T-helper 17 cell (primary cell): Measurements from ENCODE around the gene ATP11A. TPM values are rescaled to one million over a fixed set of nuclear protein-coding genes. Genes with fewer than 3 reads are reported as not detected.

ENCODE experiments used
- ATAC-seq: fragments of 150-1000 bp; cut with Tn5 transposase; 2 replicates; pipeline ENCODE4 v1.10.0; 2021; ENCODE audit warnings: mild to moderate bottlenecking, moderate library complexity
- DNase-seq, 3 donors: peaks; one replicate each; pipeline versions ENCODE4 v3.0.0 to v3.0.0-alpha.2; 2020 to 2021
- H3K9me3 ChIP-seq: one replicate; pipeline ENCODE4 v1.7.0; 2013; ENCODE audit warnings: low read length, mild to moderate bottlenecking; ENCODE audit not compliant: control insufficient read depth, poor library complexity, severe bottlenecking
- H3K27ac Mint-ChIP-seq: one replicate; pipeline ENCODE4 v1.8.0; 2022; ENCODE audit warnings: mild to moderate bottlenecking, moderate library complexity, mixed read lengths
- H3K27me3 Mint-ChIP-seq: one replicate; pipeline ENCODE4 v1.8.0; 2022; ENCODE audit warnings: mixed read lengths
- H3K36me3 Mint-ChIP-seq: one replicate; pipeline ENCODE4 v1.8.0; 2022; ENCODE audit warnings: low read depth, mixed read lengths
- H3K4me1 Mint-ChIP-seq: one replicate; pipeline ENCODE4 v1.8.0; 2022; ENCODE audit warnings: mild to moderate bottlenecking, mixed read lengths
- H3K4me3 Mint-ChIP-seq: one replicate; pipeline ENCODE4 v1.8.0; 2022; ENCODE audit warnings: mild to moderate bottlenecking, moderate library complexity, mixed read lengths
- total RNA-seq, 4 donors: library from RNA in 2 of 4; stranded (reverse) in 2 of 4; gene quantifications; one replicate each; pipeline ENCODE4 v1.2.3 and lab custom pipeline; 2022 to 2026

Gene ATP11A
- total RNA-seq, 2 donors from 2014 or later: 56.8 to 79.5 TPM

DNA sequence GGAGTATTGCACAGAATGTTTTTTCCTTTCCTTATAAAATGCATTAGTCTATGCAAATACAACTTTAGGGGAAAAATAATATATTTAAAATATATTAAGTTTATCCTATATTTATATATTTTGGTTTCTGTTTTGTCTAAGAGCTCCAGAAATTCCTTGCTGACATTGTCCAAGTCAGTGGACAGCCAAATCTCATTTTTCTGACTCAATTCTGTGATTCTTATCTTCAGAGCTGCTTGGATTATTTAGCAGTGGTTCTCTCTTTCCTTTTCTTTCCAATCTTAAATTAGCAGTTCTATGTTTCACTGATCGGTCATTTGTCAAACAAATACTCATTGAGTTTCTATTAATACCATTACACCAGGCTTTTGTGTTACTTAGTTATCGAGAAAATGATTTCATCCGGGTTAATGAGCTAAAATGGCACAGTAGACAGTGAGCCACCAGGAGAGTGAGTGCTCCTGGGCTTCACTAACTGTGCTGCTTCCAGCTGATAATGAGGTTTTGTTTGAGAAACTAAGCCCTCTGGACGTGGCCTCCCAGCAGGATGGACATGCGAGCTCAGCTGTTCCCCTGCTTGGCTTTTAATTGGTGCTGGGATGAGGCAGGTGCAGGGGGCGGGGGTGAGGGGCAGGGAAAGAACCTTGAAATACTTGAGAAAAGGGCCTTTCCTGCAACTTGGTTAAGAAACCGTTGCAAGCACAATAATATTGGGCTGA lies 44.0 kb downstream of the ATP11A start:
- no peak for DNase-seq
- H3K27me3 Mint-ChIP-seq: no peaks in the 10 kb centered on the region
- H3K27ac Mint-ChIP-seq: no peak overlapping the region
- no peaks in the 10 kb centered on the region for H3K9me3 ChIP-seq
- ATAC-seq: no peak
- no peaks in the 10 kb centered on the region for H3K36me3 Mint-ChIP-seq
- H3K4me1 Mint-ChIP-seq: peaks cover 17% of the 10 kb centered on the region
- H3K4me3 Mint-ChIP-seq: no peak overlapping the region

- DNase-seq: no peak
- no peak overlapping the region for H3K4me3 Mint-ChIP-seq
- H3K36me3 Mint-ChIP-seq: no peaks in the 10 kb centered on the region
- H3K9me3 ChIP-seq: no peaks in the 10 kb centered on the region
- H3K4me1 Mint-ChIP-seq: peaks cover 25% of the 10 kb centered on the region
- H3K27ac Mint-ChIP-seq: no peak overlapping the region
- no peak for ATAC-seq
- H3K27me3 Mint-ChIP-seq: no peaks in the 10 kb centered on the region
These were observed 45.1 kb downstream of the ATP11A start for GRCh38 chr13:112734696-112735547.

GRCh38 chr13:112735791-112736190 lies 46.0 kb downstream of the ATP11A start:
- H3K36me3 Mint-ChIP-seq: no peaks in the 10 kb centered on the region
- ATAC-seq (no peak), DNase-seq (no peak)
- H3K27ac Mint-ChIP-seq: no peak overlapping the region
- peaks cover 23% of the 10 kb centered on the region for H3K4me1 Mint-ChIP-seq
- H3K4me3 Mint-ChIP-seq: no peak overlapping the region
- H3K9me3 ChIP-seq: no peaks in the 10 kb centered on the region
- no peaks in the 10 kb centered on the region for H3K27me3 Mint-ChIP-seq

- H3K9me3 ChIP-seq: no peaks in the 10 kb centered on the region
- no peak overlapping the region for H3K27ac Mint-ChIP-seq
- DNase-seq (no peak), ATAC-seq (no peak)
- no peaks in the 10 kb centered on the region for H3K27me3 Mint-ChIP-seq
- no peaks in the 10 kb centered on the region for H3K36me3 Mint-ChIP-seq
- H3K4me1 Mint-ChIP-seq: peaks cover 23% of the 10 kb centered on the region
- no peak overlapping the region for H3K4me3 Mint-ChIP-seq
These were observed 47.5 kb downstream of the ATP11A start for GRCh38 chr13:112737294-112737693.

DNA sequence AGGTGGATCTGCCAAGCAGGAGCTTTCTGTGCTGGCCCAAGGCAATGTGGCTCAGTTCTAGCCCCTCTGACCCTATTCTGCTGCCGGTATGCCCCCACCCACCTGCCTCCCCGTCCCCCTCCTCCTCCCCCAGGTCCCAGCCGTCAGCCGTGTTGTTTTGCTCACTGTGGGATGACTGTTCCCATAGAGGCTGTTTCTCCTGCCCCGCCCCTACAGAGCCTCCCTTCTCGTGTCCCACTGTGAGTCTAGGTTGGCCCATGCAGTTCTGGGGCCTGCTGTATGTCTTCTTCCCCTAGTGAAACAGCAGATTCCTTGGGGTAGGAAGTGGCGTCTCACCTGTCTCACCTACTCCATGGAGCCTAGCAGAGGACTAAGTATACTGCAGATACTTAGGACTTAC lies 48.8 kb downstream of the ATP11A start:
- Mint-ChIP-seq H3K27ac (no peak overlapping the region), H3K4me1 (peaks cover 29% of the 10 kb centered on the region), H3K4me3 (no peak overlapping the region), H3K27me3 (no peaks in the 10 kb centered on the region), H3K36me3 (no peaks in the 10 kb centered on the region)
- ATAC-seq (no peak), DNase-seq (no peak)
- no peaks in the 10 kb centered on the region for H3K9me3 ChIP-seq

DNA sequence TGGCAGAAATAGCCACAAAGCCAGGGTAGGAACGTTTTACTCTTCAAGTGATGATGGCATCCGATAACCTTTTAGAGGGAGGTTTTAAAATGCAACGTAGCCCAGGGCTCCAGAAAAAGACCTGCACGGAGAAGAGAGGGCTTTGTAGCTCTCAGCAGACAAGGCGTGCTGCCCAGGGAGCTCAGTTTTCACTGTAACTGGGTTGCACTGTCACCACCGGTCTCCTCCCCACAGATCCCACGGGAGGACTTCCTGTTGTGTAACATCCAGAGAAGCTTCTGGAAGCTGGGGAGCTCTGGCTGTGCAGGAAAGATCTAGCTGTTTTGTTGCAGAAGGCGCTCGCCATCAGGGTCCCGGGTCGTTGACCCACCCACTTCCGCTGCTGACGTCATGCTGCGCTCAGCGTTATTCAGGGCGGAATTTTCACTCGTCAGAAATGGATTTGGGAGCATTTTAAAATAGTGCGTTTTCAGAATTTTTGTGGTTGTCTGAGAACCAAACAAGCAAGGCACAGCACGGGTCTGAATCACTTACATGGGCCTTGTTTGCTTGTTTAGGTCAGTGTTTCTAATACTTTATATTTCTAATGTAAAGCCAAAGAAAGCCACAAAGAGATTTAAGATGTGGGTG lies 50.8 kb downstream of the ATP11A start:
- Mint-ChIP-seq H3K27ac (no peak overlapping the region), H3K4me3 (no peak overlapping the region), H3K4me1 (peaks cover 35% of the 10 kb centered on the region), H3K27me3 (no peaks in the 10 kb centered on the region), H3K36me3 (peaks cover 2% of the 10 kb centered on the region)
- no peak for DNase-seq
- no peaks in the 10 kb centered on the region for H3K9me3 ChIP-seq
- no peak for ATAC-seq

DNA sequence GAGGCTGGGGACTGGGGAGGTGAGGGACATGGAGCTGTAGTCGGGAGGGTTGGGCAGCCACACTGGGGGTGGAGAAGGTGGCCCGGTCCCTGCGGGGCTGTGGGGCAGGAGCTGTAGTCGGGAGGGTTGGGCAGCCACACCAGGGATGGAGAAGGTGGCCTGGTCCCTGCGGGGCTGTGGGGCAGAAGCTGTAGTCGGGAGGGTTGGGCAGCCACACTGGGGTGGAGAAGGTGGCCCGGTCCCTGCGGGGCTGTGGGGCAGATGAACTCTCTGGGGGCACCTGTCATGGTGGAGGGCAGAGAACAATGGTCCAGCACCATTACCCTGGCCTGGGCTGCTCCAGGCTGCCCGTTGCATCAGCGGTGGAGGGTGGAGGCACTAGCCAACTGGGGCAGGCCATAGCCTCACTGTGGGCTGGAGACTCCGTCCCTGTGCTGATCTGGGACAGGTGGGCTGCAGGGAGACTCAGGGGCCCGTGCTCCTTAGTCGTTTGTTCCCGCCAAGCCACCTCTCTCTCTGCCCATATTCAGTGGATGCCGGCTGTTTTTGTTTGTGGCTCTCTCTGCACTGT lies 51.4 kb downstream of the ATP11A start:
- no peak overlapping the region for H3K4me3 Mint-ChIP-seq
- no peaks in the 10 kb centered on the region for H3K27me3 Mint-ChIP-seq
- no peak overlapping the region for H3K27ac Mint-ChIP-seq
- DNase-seq (no peak), ATAC-seq (no peak)
- H3K9me3 ChIP-seq: no peaks in the 10 kb centered on the region
- peaks cover 2% of the 10 kb centered on the region for H3K36me3 Mint-ChIP-seq
- H3K4me1 Mint-ChIP-seq: peaks cover 35% of the 10 kb centered on the region

- Mint-ChIP-seq H3K27me3 (no peaks in the 10 kb centered on the region), H3K36me3 (peaks cover 2% of the 10 kb centered on the region), H3K27ac (peak overlapping the region; percentile 81), H3K4me1 (peaks cover 34% of the 10 kb centered on the region), H3K4me3 (no peak overlapping the region)
- no peak for ATAC-seq
- no peaks in the 10 kb centered on the region for H3K9me3 ChIP-seq
- no peak for DNase-seq
These were observed 52.2 kb downstream of the ATP11A start for GRCh38 chr13:112741835-112742570.

DNA sequence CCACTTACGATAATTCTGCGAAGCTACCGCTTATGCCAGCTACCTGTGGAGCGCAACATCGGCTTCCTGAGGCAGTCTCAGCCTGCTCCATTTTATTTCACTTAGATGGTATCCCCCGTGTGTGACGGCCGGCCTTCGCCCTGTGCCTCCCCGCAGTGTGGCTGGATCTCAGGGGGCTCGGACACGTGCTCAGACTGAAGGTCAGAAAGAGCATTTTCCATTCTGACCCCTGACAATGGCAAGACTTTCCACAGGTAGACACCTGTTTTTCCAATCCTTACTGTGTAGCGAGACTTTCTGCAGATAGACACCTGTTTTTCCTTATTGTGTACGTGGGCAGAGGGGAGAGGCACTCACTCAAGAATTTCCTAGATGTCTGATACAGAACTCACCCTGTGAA lies 52.7 kb downstream of the ATP11A start:
- H3K4me1 Mint-ChIP-seq: peaks cover 33% of the 10 kb centered on the region
- H3K36me3 Mint-ChIP-seq: peaks cover 2% of the 10 kb centered on the region
- H3K27ac Mint-ChIP-seq: peak overlapping the region; percentile 81
- H3K4me3 Mint-ChIP-seq: no peak overlapping the region
- DNase-seq (no peak), ATAC-seq (no peak)
- H3K9me3 ChIP-seq: no peaks in the 10 kb centered on the region
- no peaks in the 10 kb centered on the region for H3K27me3 Mint-ChIP-seq

GRCh38 chr13:112743451-112744167 lies 53.8 kb downstream of the ATP11A start:
- peaks cover 2% of the 10 kb centered on the region for H3K36me3 Mint-ChIP-seq
- no peak overlapping the region for H3K27ac Mint-ChIP-seq
- H3K4me3 Mint-ChIP-seq: no peak overlapping the region
- ATAC-seq: no peak
- no peaks in the 10 kb centered on the region for H3K27me3 Mint-ChIP-seq
- no peaks in the 10 kb centered on the region for H3K9me3 ChIP-seq
- H3K4me1 Mint-ChIP-seq: peaks cover 33% of the 10 kb centered on the region
- no peak for DNase-seq

GRCh38 chr13:112744168-112745021 lies 54.6 kb downstream of the ATP11A start:
- no peaks in the 10 kb centered on the region for H3K9me3 ChIP-seq
- no peak for DNase-seq
- ATAC-seq: no peak
- Mint-ChIP-seq H3K27ac (peak overlapping the region; percentile 34), H3K36me3 (peaks cover 2% of the 10 kb centered on the region), H3K27me3 (no peaks in the 10 kb centered on the region), H3K4me1 (peaks cover 30% of the 10 kb centered on the region), H3K4me3 (no peak overlapping the region)
